ENCODE results near the gene SPATA1.

Gene SPATA1

DNA sequence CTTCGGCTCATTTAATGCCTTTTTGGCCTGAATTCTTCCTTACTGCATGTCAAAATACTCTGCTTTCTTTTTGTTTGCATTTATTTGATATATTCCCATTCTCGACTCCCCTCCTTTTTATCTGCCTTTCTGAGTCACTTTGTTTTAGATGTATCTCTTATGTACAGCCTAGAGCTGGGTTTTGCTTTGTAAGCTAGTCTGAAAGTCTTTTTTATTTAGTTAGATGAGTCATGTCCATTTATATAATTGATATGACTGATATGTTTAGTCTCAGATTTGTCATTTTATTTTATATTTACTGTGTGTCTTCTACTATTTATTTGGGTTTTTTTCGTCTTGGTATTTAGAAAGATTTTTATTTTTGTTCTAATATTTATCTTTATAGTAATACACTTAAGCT is 33.8 kb downstream of the SPATA1 start:
- no peaks in the 10 kb centered on the region for H3K36me3 ChIP-seq (replicated peaks)
- no peak for DNase-seq (ENCODE audit: low spot score in 2 of 2)
- no peaks in the 10 kb centered on the region for H3K4me1 ChIP-seq
- no peaks in the 10 kb centered on the region for H3K9me3 ChIP-seq
- no peak overlapping the region for H3K4me3 ChIP-seq
- in situ Hi-C loops (cut with MboI; ENCODE audit: low sequenced_read_pairs) = no loop called here
- H3K27me3 ChIP-seq (ENCODE audit: low read depth) = no peaks in the 10 kb centered on the region

DNA sequence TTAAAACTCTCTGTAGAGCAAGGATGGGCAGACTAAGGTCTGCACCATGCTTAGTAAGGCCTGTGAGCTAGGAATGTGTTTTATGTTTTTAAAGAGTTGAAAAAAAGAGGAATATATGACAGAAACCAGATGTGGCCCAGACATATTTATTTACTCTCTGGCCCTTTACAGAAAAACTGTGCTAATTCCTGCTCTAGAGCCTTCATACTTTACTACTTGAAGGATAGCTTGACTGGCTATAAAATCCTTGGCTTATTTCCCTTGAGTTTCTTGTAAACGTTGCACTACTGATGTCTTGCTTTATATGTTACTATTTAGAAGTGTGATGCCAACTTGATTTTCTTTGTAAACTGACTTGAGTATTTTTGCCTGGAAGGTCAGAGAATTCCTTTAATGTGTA is 34.6 kb downstream of the SPATA1 start:
- Histone ChIP-seq H3K9me3 (no peaks in the 10 kb centered on the region), H3K36me3 (replicated peaks) (no peaks in the 10 kb centered on the region), H3K27me3 (ENCODE audit: low read depth) (no peaks in the 10 kb centered on the region), H3K4me3 (no peak overlapping the region), H3K4me1 (no peaks in the 10 kb centered on the region)
- no peak for DNase-seq (ENCODE audit: low spot score in 2 of 2)
- in situ Hi-C loops (cut with MboI; ENCODE audit: low sequenced_read_pairs) = no loop called here

DNA sequence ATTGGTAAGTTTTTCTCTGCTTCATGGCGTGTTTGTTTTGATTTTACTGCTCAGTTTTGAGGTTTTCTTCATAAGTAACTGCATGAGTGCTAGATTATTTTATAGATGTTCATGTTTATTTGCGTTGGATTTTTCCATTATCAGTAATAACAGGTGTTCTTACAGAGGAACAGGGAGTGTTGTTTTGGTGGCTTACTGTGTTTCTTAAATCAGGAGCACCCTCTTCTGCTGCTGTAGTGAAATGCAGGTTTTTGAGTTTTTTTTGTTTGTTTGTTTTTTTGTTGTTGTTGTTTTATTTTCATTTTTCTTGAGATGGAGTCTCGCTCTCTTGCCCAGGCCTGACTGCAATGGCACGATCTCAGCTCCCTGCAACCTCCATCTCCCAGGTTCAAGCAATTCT is 35.5 kb downstream of the SPATA1 start:
- Histone ChIP-seq H3K4me3 (no peak overlapping the region), H3K4me1 (no peaks in the 10 kb centered on the region), H3K9me3 (no peaks in the 10 kb centered on the region), H3K27me3 (ENCODE audit: low read depth) (no peaks in the 10 kb centered on the region), H3K36me3 (replicated peaks) (no peaks in the 10 kb centered on the region)
- no peak for DNase-seq (ENCODE audit: low spot score in 2 of 2)
- in situ Hi-C loops (cut with MboI; ENCODE audit: low sequenced_read_pairs) = no loop called here

DNA sequence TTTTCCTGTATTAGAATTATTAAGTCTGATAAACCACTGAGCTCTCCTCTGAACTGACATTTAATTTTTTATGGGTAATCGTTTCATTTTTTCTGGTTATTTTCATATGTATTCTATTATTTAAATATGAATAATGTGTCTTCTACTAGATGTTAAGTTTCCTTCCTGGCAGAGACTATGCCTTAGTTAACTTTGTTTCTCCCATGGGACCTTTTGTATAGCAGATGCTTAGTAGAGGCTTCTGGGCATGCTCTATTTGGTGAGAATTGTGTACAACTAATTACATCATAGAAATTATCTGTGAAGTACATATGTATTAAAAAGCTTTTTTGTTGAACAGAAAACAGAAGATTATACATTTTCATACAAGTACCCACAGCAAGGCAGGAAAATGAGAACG is 44.6 kb downstream of the SPATA1 start:
- Histone ChIP-seq H3K4me3 (no peak overlapping the region), H3K4me1 (no peaks in the 10 kb centered on the region), H3K9me3 (no peaks in the 10 kb centered on the region), H3K27me3 (ENCODE audit: low read depth) (no peaks in the 10 kb centered on the region), H3K36me3 (replicated peaks) (no peaks in the 10 kb centered on the region)
- no peak for DNase-seq (ENCODE audit: low spot score in 2 of 2)
- in situ Hi-C loops (cut with MboI; ENCODE audit: low sequenced_read_pairs) = no loop called here

DNA sequence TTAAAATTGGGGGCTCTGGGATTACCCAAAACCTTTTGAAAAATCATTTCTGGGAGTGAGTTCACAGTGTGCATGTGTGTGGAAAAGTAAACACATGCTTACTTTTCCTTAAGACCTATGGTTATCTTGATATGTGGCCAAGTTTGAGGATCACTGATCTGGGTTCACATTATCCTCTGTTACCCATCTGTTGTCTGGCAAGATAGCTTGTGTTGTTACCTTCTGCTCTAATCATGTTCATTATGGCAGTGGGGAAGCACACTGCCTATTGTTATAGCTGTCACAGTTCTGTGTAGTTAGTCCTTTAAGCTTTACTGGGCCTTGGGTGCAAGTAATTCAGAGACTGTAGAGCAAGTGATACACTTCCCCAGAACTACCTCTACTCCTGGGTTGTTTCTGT is 63.0 kb downstream of the SPATA1 start:
- H3K9me3 ChIP-seq = no peaks in the 10 kb centered on the region
- no peaks in the 10 kb centered on the region for H3K27me3 ChIP-seq (ENCODE audit: low read depth)
- in situ Hi-C loops (cut with MboI; ENCODE audit: low sequenced_read_pairs) = no loop called here
- no peaks in the 10 kb centered on the region for H3K36me3 ChIP-seq (replicated peaks)
- H3K4me1 ChIP-seq = peaks cover 16% of the 10 kb centered on the region
- H3K4me3 ChIP-seq = no peak overlapping the region
- no peak for DNase-seq (ENCODE audit: low spot score in 2 of 2)

DNA sequence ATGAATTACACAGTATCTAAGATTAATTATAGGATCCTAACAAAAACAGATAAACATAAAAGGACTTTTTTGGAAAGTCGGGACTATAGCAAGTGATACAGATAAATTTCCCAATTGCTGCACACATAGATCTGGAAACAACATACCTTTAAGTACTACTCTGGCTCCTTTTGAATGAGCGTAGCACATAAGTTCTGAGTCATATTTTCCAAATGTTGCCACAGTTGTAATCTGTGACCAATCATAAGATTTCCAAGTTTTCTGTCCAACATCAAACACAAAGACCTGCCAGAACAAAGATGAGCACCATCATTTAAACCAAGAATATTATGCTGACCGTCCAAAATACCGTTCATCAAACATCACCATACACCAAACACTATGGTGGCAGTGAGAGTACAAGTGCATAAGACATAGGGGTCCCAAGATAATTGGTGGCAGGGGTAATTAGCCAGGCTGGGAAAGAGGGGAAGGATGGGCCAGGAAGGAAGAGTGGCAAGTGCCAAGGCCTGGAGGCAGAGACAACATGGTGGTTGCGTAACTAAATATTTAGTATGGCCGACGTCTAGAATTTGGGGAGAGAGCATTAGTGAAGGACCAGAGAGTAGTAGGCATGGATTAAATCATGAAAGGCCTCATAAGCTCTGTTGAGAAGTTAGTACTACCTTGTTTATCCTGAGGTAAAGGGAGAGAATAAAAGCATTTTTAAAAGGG is 64.4 kb downstream of the SPATA1 start:
- no peaks in the 10 kb centered on the region for H3K36me3 ChIP-seq (replicated peaks)
- H3K4me1 ChIP-seq = peaks cover 19% of the 10 kb centered on the region
- H3K9me3 ChIP-seq = no peaks in the 10 kb centered on the region
- no peak for DNase-seq (ENCODE audit: low spot score in 2 of 2)
- H3K27me3 ChIP-seq (ENCODE audit: low read depth) = no peaks in the 10 kb centered on the region
- H3K4me3 ChIP-seq = no peak overlapping the region
- in situ Hi-C loops (cut with MboI; ENCODE audit: low sequenced_read_pairs) = no loop called here

DNA sequence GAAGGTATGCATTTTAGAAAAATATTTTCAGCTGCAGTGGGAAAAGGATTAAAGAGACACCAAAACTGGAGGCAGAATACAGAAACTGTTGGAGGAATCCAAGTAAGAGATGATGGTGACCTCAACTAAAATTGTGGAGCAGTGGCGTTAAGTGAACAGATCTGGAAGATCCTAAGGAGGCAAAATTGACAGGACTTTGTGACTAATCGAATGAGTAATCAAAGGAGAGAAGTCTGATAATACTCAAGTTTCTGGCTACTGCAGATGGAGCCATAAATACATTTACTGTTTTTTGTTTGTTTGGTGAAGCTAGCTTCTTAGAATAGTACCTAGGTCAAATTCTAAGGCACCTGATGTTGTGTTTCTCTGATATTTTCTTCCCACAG is 65.0 kb downstream of the SPATA1 start:
- Histone ChIP-seq H3K27me3 (ENCODE audit: low read depth) (no peaks in the 10 kb centered on the region), H3K4me3 (no peak overlapping the region), H3K36me3 (replicated peaks) (no peaks in the 10 kb centered on the region), H3K9me3 (no peaks in the 10 kb centered on the region), H3K4me1 (peaks cover 19% of the 10 kb centered on the region)
- in situ Hi-C loops (cut with MboI; ENCODE audit: low sequenced_read_pairs) = no loop called here
- DNase-seq (ENCODE audit: low spot score in 2 of 2) = no peak

DNA sequence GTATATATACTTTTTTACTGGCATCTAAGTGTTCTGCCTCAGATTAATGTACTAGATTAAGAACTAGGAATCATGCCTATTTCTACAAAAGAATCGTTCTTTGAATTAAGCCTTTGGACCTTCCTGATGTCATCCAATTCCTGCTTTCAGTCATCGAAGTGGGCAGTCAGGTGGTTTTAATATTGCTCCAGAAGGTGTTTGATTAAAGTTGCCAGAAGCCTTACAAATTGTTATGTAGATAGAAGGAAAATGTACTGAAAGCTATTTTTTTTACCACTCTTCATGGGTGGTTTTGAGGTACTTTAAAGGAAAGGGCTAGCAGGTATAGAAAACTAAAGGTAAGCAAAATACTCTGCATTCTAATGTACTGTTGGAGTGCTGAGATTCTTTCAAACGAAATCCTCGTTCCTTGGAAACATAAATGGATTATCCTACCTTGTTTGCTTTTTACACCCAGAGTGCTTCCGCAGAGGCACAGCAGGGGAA is 67.3 kb downstream of the SPATA1 start:
- Histone ChIP-seq H3K36me3 (replicated peaks) (no peaks in the 10 kb centered on the region), H3K4me1 (peaks cover 19% of the 10 kb centered on the region), H3K9me3 (no peaks in the 10 kb centered on the region), H3K27me3 (ENCODE audit: low read depth) (no peaks in the 10 kb centered on the region), H3K4me3 (peak overlapping the region; percentile 54)
- in situ Hi-C loops (cut with MboI; ENCODE audit: low sequenced_read_pairs) = no loop called here
- no peak for DNase-seq (ENCODE audit: low spot score in 2 of 2)

DNA sequence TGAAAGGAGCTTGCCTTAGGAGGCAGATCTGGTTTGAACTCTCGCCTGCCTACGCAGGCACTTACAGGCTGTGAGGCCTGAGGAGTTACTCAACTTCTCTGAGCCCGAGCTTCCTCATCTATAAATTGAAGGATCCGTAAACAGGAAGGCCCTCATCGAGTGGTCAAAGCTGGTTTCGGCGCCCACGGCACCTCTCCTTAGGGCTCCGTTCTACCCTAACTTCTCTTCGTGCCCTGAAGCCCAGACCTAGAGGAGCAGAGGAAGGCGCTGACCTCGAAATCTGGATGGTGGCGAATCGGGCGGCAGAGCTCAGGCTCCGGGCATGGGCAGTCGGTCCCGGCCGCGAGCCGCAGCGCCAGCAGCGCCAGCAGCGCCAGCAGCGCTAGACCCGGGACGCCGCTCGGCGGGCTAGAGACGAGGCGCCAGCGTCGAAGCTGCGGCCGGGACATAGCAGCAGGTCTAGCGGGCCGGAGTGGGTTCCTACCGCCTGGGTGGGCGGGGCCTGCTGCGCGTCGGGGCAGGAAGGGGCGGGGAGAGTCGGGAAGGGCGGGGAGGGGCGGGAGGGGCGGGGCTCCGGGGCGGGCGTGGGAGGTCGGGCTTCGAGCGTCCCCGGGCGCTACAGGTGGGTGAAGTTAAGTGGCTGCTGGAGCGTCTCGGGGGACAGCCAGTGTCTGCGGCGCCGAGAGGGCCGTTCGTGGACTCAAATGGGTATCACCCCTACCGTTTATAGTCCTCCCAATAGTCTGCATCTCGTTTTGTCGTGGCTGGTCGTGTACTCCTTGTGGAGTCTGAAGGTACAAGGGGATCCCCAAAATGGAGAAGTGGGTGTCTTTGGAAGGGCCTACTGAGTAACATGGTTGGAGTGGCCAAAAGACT is 68.0 kb downstream of the SPATA1 start, which contains the start of gene CTBS:
TSS of gene CTBS (minus strand) at position 474 of the 876 bp plus-strand sequence. CDS start at position 449, 25 bp downstream.
- Histone ChIP-seq H3K36me3 (replicated peaks) (no peaks in the 10 kb centered on the region), H3K4me1 (peaks cover 19% of the 10 kb centered on the region), H3K27me3 (ENCODE audit: low read depth) (no peaks in the 10 kb centered on the region), H3K9me3 (no peaks in the 10 kb centered on the region), H3K4me3 (peak within 1 kb of the TSS; percentile 54)
- DNase-seq (ENCODE audit: low spot score in 2 of 2) = peak; percentile 76 to 92
- in situ Hi-C loops (cut with MboI; ENCODE audit: low sequenced_read_pairs) = no loop called here

DNA sequence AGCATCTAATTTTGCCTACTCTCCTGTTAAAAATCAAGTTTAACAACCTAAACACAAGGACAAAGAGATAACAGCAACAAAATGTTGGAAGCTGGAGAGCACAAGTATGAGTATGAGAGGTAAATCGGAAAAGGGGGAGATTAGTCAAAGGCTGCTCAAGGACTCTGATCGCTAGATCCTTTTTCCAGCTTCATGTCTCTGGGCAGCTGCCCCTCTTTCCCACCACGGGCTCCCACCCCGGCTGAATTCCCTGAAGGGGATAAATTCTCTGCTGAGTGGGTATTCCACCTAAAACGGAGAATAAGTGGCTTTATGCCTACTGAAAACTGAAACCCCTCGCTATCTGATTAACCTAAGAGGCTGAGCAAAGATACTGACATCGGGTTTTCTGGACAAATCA is 68.8 kb downstream of the SPATA1 start:
- H3K4me3 ChIP-seq = peak overlapping the region; percentile 54

DNA sequence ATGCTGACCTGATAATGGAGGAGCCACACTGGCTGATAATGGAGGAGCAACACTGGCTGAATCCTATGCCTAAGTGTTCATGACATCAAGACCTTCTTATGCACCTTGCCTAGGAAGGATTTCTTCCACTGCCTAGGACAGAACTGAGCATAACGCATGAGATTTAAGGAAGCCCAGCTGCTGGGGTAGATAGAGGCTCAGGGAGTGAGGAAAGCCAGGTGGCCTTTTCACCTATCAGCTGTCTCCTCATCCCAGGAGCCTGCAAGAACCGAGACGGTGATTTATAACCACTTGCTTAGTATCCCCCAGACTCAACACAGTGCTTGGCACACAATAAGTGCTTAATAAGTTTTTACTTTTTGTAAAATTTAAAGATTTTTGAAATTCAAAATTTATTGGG is 75.5 kb downstream of the SPATA1 start:
- Histone ChIP-seq H3K4me1 (peaks cover 14% of the 10 kb centered on the region), H3K27me3 (ENCODE audit: low read depth) (no peaks in the 10 kb centered on the region)
- in situ Hi-C loops (cut with MboI; ENCODE audit: low sequenced_read_pairs) = no loop called here

More for the DNA sequence above, 68.8 kb downstream of the SPATA1 start:
- Histone ChIP-seq H3K27me3 (ENCODE audit: low read depth) (no peaks in the 10 kb centered on the region), H3K4me1 (peaks cover 19% of the 10 kb centered on the region), H3K36me3 (replicated peaks) (no peaks in the 10 kb centered on the region), H3K9me3 (no peaks in the 10 kb centered on the region)
- in situ Hi-C loops (cut with MboI; ENCODE audit: low sequenced_read_pairs) = no loop called here
- DNase-seq (ENCODE audit: low spot score in 2 of 2) = no peak

DNA sequence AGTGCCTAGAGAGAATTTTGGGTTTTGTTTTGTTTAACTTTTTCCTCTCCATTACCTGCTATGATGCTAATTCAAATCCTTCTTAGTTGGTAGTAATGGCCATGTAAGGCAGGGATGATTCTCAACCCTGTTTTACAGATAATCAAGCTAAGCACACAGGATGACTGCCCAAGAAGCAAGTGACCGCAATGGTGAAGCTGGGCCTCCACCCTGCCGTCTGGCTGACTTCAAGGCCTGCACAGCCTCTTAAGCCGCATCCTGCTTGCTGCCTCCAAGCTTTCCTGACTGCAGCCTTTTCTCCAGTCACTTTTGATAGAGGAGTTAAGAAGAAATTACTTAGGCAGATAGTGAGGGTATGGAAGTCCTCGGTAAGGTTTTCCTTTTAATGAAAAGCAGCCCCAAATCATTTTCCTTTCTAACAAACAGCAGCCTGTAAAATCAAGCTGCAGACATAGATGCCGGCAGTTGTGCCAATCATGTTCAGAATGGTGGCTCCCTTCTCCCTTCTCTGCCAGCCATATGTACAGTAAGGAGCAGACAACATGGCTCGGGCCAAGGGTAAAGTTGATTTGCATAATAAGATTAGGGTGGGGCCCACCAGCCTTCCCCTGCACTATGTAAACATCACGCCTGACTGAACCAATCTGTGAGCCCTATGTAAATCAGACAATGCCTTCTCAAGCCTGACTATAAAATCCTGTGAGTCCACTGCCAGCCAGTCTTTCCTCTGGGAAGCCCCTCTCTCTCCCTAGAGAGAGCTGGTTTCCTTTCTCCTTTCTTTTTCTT is 76.8 kb downstream of the SPATA1 start:
- peaks cover 14% of the 10 kb centered on the region for H3K4me1 ChIP-seq
- peaks cover 3% of the 10 kb centered on the region; the same call in 1 of the 2 replicates for H3K9me3 ChIP-seq
- peak; percentile 78 to 88 for DNase-seq (ENCODE audit: low spot score in 2 of 2)
- H3K4me3 ChIP-seq = no peak overlapping the region
- H3K27me3 ChIP-seq (ENCODE audit: low read depth) = no peaks in the 10 kb centered on the region
- in situ Hi-C loops (cut with MboI; ENCODE audit: low sequenced_read_pairs) = no loop called here
- no peaks in the 10 kb centered on the region for H3K36me3 ChIP-seq (replicated peaks)

More for the DNA sequence above, 75.5 kb downstream of the SPATA1 start:
- H3K9me3 ChIP-seq = peaks cover 3% of the 10 kb centered on the region; the same call in 1 of the 2 replicates
- no peaks in the 10 kb centered on the region for H3K36me3 ChIP-seq (replicated peaks)
- no peak overlapping the region for H3K4me3 ChIP-seq
- no peak for DNase-seq (ENCODE audit: low spot score in 2 of 2)

DNA sequence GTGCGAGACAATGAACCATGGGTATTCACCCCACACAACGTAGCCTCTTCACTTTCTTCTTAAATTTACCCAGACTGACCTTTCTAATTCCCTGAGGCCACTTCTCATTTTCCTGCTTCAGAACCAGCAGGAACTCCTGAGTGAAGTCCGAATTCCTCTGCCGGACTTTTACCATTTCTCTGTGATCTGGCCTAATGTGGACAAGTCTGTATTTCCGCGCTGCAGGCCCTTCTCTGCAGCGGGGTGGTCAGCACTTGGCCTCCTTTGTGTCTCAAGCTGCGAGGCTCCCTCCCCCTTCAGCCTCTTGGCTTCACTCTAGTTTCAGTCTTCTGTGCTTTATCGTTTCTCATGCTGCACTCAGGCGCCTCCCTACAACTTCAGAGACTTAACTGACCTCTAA is 77.5 kb downstream of the SPATA1 start:
- Histone ChIP-seq H3K4me1 (peaks cover 14% of the 10 kb centered on the region), H3K27me3 (ENCODE audit: low read depth) (no peaks in the 10 kb centered on the region), H3K36me3 (replicated peaks) (no peaks in the 10 kb centered on the region), H3K4me3 (no peak overlapping the region), H3K9me3 (peaks cover 3% of the 10 kb centered on the region; the same call in 1 of the 2 replicates)
- no peak for DNase-seq (ENCODE audit: low spot score in 2 of 2)
- in situ Hi-C loops (cut with MboI; ENCODE audit: low sequenced_read_pairs) = no loop called here
